Measurements from ENCODE around the gene SNRPE. TPM values are rescaled to one million over a fixed set of nuclear protein-coding genes. Genes with fewer than 3 reads are reported as not detected.

Gene SNRPE
- total and polyA plus RNA-seq, 12 donors: 30.1 to 146 (median 81.6) TPM

DNA sequence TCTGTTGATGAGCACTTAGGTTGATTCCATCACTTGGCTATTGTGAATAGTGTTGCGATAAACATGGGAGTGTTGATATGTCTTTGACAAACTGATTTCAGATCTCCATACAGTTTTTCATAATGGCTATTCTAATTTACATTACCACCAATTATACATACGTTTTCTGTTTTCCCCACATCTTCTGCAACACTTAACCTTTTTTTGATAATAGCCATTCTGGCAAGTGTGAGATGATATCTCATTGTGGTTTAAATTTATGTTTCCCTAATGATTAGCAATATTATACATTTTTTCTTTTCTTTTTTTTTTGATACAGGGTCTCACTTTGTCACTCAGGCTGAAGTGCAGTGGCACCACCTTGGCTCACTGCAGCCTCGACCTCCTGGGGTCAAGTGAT is 17.0 kb downstream of the SNRPE start:
- TF ChIP-seq POLR2A (IDR thresholded peaks at IDR 0.05): no peak
- TF ChIP-seq, protein P1, sequence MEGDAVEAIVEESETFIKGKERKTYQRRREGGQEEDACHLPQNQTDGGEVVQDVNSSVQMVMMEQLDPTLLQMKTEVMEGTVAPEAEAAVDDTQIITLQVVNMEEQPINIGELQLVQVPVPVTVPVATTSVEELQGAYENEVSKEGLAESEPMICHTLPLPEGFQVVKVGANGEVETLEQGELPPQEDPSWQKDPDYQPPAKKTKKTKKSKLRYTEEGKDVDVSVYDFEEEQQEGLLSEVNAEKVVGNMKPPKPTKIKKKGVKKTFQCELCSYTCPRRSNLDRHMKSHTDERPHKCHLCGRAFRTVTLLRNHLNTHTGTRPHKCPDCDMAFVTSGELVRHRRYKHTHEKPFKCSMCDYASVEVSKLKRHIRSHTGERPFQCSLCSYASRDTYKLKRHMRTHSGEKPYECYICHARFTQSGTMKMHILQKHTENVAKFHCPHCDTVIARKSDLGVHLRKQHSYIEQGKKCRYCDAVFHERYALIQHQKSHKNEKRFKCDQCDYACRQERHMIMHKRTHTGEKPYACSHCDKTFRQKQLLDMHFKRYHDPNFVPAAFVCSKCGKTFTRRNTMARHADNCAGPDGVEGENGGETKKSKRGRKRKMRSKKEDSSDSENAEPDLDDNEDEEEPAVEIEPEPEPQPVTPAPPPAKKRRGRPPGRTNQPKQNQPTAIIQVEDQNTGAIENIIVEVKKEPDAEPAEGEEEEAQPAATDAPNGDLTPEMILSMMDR (IDR thresholded peaks at IDR 0.05): no peak

GRCh38 chr1:203880606-203881005 is 19.2 kb downstream of the SNRPE start:
- intact Hi-C loops (cut with DNase I): no loop called here
- Histone ChIP-seq H3K27me3 (no peaks in the 10 kb centered on the region), H3K27ac (no peak overlapping the region), H3K4me1 (replicated peaks in 1 of 2) (no peaks in the 10 kb centered on the region), H3K9me3 (replicated peaks in 1 of 3) (no peaks in the 10 kb centered on the region), H3K36me3 (replicated peaks in 1 of 2) (no peaks in the 10 kb centered on the region), H3K4me3 (no peak overlapping the region)
- TF ChIP-seq, protein P1 (IDR thresholded peaks at IDR 0.05): no peak
- 92 to 98% (median 95%) methylated on average over 5 of the region's 5 CpGs for WGBS, 4 donors
- DNase-seq: no peak

More for the DNA sequence above, 17.0 kb downstream of the SNRPE start:
- Histone ChIP-seq H3K4me1 (replicated peaks in 1 of 2) (no peaks in the 10 kb centered on the region), H3K27me3 (no peaks in the 10 kb centered on the region), H3K9me3 (replicated peaks in 1 of 3) (no peaks in the 10 kb centered on the region), H3K36me3 (replicated peaks in 1 of 2) (no peaks in the 10 kb centered on the region), H3K4me3 (no peak overlapping the region), H3K27ac (no peak overlapping the region)
- 78 to 91% (median 84%) methylated on average over 3 of the region's 3 CpGs for WGBS, 4 donors
- DNase-seq: no peak
- intact Hi-C loops (cut with DNase I): no loop called here

DNA sequence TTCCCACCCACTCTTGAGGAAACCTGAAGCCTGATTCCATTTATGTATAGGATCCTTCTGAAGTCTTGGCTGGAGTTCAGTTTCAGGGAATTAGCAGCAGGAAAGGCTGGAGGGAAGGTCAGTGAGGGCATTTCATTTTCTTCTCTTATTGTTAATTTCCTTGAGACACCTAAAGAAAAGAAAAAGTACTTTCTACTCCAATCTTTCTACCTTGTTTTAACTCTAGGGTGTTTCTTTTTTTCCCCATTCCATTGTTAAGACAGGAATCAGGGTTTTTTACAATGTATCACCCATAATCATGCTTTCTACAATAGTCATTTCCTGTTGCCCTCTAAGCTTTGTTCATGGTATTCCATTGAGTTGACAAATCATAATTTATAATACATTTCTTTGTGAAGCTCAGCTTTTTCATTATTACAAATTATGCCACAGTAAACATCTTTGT is 27.4 kb downstream of the SNRPE start:
- Histone ChIP-seq H3K4me1 (replicated peaks in 1 of 2) (no peaks in the 10 kb centered on the region), H3K27me3 (no peaks in the 10 kb centered on the region), H3K9me3 (replicated peaks in 1 of 3) (no peaks in the 10 kb centered on the region), H3K4me3 (no peak overlapping the region), H3K36me3 (replicated peaks in 1 of 2) (no peaks in the 10 kb centered on the region), H3K27ac (no peak overlapping the region)
- no peak for DNase-seq
- TF ChIP-seq, protein P1 (IDR thresholded peaks at IDR 0.05): no peak
- no peak for TF ChIP-seq POLR2A (IDR thresholded peaks at IDR 0.05)
- intact Hi-C loops (cut with DNase I): no loop called here

DNA sequence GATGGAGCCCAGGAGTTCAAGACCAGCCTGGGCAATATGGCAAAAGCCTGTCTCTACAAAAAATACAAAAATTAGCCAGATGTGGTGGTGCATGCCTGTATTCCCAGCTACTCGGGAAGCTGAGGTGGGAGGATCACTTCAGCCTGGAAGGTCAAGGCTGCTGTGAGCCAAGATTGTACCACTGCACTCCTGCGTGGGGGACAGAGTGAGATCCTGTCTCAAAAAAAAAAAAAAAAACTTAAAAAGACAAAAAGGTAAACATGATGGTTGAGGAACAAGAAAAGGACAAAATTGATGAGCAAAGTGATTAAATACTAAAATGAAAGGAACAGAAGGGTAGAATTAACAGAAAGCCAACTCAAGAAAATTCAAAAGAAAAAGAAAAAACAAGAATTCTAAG is 30.6 kb downstream of the SNRPE start:
- Histone ChIP-seq H3K27me3 (no peaks in the 10 kb centered on the region), H3K4me3 (no peak overlapping the region), H3K9me3 (replicated peaks in 1 of 3) (no peaks in the 10 kb centered on the region), H3K4me1 (replicated peaks in 1 of 2) (no peaks in the 10 kb centered on the region), H3K36me3 (replicated peaks in 1 of 2) (no peaks in the 10 kb centered on the region), H3K27ac (no peak overlapping the region)
- no peak for DNase-seq
- 30 to 43% (median 32%) methylated on average over 2 of the region's 2 CpGs for WGBS, 4 donors
- TF ChIP-seq POLR2A (IDR thresholded peaks at IDR 0.05): no peak
- TF ChIP-seq, protein P1 (IDR thresholded peaks at IDR 0.05): no peak
- intact Hi-C loops (cut with DNase I): no loop called here

Data from adrenal gland (tissue), 12 donors.